ENCODE measurements around the gene AP3S1.

Gene AP3S1

GRCh38 chr5:115940080-115940810 lies 98.5 kb downstream of the AP3S1 start:
- no peak overlapping the region for H3K9ac ChIP-seq
- H2AFZ ChIP-seq: no peak overlapping the region
- H3K4me3 ChIP-seq (ENCODE audit: low read depth, low read length): no peak overlapping the region
- no peak overlapping the region for H3K27ac ChIP-seq
- H3K27me3 ChIP-seq (ENCODE audit: control insufficient read depth, insufficient read depth, low read length): no peaks in the 10 kb centered on the region
- H3K36me3 ChIP-seq (ENCODE audit: control insufficient read depth, insufficient read depth, low read length): no peaks in the 10 kb centered on the region
- H3K79me2 ChIP-seq: no peaks in the 10 kb centered on the region
- H3K9me3 ChIP-seq (ENCODE audit: control insufficient read depth, low read length): no peaks in the 10 kb centered on the region
- H3K4me1 ChIP-seq: no peaks in the 10 kb centered on the region
- TF ChIP-seq CTCF (IDR thresholded peaks at IDR 0.05): no peak
- no peak overlapping the region for H3K4me2 ChIP-seq (ENCODE audit: low read length)

DNA sequence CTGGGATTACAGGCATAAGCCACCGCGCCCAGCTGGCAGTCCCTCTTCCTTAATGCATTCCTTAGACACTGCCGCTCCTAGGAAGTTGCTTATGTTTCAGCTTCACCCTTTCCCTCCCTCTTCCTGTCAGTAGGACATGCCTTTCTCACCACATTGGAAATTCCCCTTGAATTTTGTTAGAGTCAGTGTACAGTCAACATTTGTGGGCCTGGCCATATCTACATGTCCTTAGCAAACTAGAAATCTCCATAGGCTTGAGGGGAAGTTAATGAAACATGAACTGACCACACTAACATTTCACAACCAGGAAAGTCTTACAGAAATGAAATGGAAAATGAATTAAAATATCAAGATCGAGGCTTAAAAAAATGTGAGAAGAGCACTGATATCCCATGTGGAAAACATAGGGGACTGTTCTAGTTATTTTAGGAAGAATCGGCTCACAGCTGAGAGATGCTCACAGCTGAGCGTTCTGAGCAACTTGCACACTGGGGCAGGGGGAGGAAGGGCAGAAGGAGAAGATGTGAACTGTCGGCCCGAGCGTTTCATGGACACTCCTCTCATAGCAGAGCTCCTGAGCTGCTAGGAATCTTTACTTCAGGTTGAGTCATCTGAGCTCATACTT lies 99.4 kb downstream of the AP3S1 start:
- H3K4me1 ChIP-seq: no peaks in the 10 kb centered on the region
- no peak overlapping the region for H2AFZ ChIP-seq
- H3K9me3 ChIP-seq (ENCODE audit: control insufficient read depth, low read length): no peaks in the 10 kb centered on the region
- H3K4me3 ChIP-seq (ENCODE audit: low read depth, low read length): no peak overlapping the region
- H3K27ac ChIP-seq: no peak overlapping the region
- H3K79me2 ChIP-seq: no peaks in the 10 kb centered on the region
- TF ChIP-seq CTCF (IDR thresholded peaks at IDR 0.05): no peak
- no peak overlapping the region for H3K9ac ChIP-seq
- H3K27me3 ChIP-seq (ENCODE audit: control insufficient read depth, insufficient read depth, low read length): no peaks in the 10 kb centered on the region
- no peaks in the 10 kb centered on the region for H3K36me3 ChIP-seq (ENCODE audit: control insufficient read depth, insufficient read depth, low read length)
- H3K4me2 ChIP-seq (ENCODE audit: low read length): no peak overlapping the region

- Histone ChIP-seq H3K4me1 (no peaks in the 10 kb centered on the region), H3K9ac (no peak overlapping the region), H3K9me3 (ENCODE audit: control insufficient read depth, low read length) (no peaks in the 10 kb centered on the region), H3K4me3 (ENCODE audit: low read depth, low read length) (no peak overlapping the region), H3K36me3 (ENCODE audit: control insufficient read depth, insufficient read depth, low read length) (no peaks in the 10 kb centered on the region), H3K79me2 (no peaks in the 10 kb centered on the region), H3K4me2 (ENCODE audit: low read length) (no peak overlapping the region), H3K27me3 (ENCODE audit: control insufficient read depth, insufficient read depth, low read length) (no peaks in the 10 kb centered on the region), H2AFZ (no peak overlapping the region), H3K27ac (no peak overlapping the region)
- TF ChIP-seq CTCF (IDR thresholded peaks at IDR 0.05): no peak
These were observed 102.8 kb downstream of the AP3S1 start for GRCh38 chr5:115944501-115944900.

DNA sequence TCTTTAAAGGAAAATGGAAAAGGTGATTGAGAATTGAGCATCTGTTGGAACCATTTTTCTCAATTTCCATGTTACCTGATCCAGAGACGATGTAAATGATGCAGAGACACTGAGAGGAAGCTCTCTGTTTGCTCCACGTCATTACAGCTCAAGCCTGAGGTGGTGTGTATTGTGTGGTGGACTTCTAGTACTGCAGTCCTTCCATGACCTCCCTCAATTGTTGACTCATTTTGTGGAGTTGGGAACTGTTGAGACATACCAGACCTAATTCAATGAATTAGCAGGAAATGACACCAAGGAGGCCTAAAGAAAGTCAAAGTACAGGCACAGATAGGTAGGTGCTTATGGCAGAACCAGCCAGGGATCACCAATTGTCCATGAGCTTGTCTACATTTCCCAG lies 104.9 kb downstream of the AP3S1 start:
- no peaks in the 10 kb centered on the region for H3K9me3 ChIP-seq (ENCODE audit: control insufficient read depth, low read length)
- no peaks in the 10 kb centered on the region for H3K36me3 ChIP-seq (ENCODE audit: control insufficient read depth, insufficient read depth, low read length)
- no peaks in the 10 kb centered on the region for H3K79me2 ChIP-seq
- H3K4me3 ChIP-seq (ENCODE audit: low read depth, low read length): no peak overlapping the region
- H3K4me2 ChIP-seq (ENCODE audit: low read length): no peak overlapping the region
- TF ChIP-seq CTCF (IDR thresholded peaks at IDR 0.05): no peak
- no peaks in the 10 kb centered on the region for H3K27me3 ChIP-seq (ENCODE audit: control insufficient read depth, insufficient read depth, low read length)
- no peaks in the 10 kb centered on the region for H3K4me1 ChIP-seq
- no peak overlapping the region for H2AFZ ChIP-seq
- H3K9ac ChIP-seq: no peak overlapping the region
- no peak overlapping the region for H3K27ac ChIP-seq

- Histone ChIP-seq H3K36me3 (ENCODE audit: control insufficient read depth, insufficient read depth, low read length) (no peaks in the 10 kb centered on the region), H3K27me3 (ENCODE audit: control insufficient read depth, insufficient read depth, low read length) (no peaks in the 10 kb centered on the region), H3K4me1 (no peaks in the 10 kb centered on the region), H3K9ac (no peak overlapping the region), H2AFZ (no peak overlapping the region), H3K4me3 (ENCODE audit: low read depth, low read length) (no peak overlapping the region), H3K4me2 (ENCODE audit: low read length) (no peak overlapping the region), H3K9me3 (ENCODE audit: control insufficient read depth, low read length) (no peaks in the 10 kb centered on the region), H3K79me2 (no peaks in the 10 kb centered on the region), H3K27ac (no peak overlapping the region)
- TF ChIP-seq CTCF (IDR thresholded peaks at IDR 0.05): no peak
These were observed 105.5 kb downstream of the AP3S1 start for GRCh38 chr5:115947260-115947659.

All from parathyroid adenoma (tissue), 2 donors.